HEK293 (cell line): ENCODE data around the gene STAM2.

Experiments
- CTCF ChIA-PET: fragments of 350-600 bp; formaldehyde crosslinking; extraction: SDS; loops from one replicate; lab custom pipeline; 2021; ENCODE audit warnings: antibody characterized with exemption; lab: Yijun Ruan, JAX
- POLR2A ChIA-PET: fragments of 300-600 bp; formaldehyde crosslinking; extraction: SDS; loops from one replicate; lab custom pipeline; 2020; ENCODE audit warnings: antibody characterized with exemption, inconsistent platforms; lab: Yijun Ruan, JAX
- H3K27ac ChIP-seq: fragments of 200-500 bp; sonication (Bioruptor generic); 2 replicates; pipeline ENCODE4 v1.5.1; 2014; ENCODE audit warnings: low read depth, low read length, control low read depth, inconsistent platforms; ENCODE audit errors: extremely low read depth
- H3K36me3 ChIP-seq, 2 experiments: fragments of 200-500 bp in 1 of 2; sonication (Bioruptor generic) in 1 of 2; 1 replicate in 1 of 2; 2 replicates in 1 of 2; pipeline ENCODE4 v1.5.1; 2014 to 2017; ENCODE audit warnings: inconsistent platforms in 2 of 2, low read length in 2 of 2; ENCODE audit not compliant: control insufficient read depth in 2 of 2, insufficient read depth in 1 of 2
- H3K4me1 ChIP-seq: fragments of 200-500 bp; sonication (Bioruptor generic); 2 replicates; pipeline ENCODE4 v1.5.1; 2014; ENCODE audit warnings: mild to moderate bottlenecking, low read length, inconsistent platforms; ENCODE audit not compliant: control insufficient read depth, insufficient read depth
- H3K4me3 ChIP-seq: 2 replicates; pipeline ENCODE4 v1.5.1; 2011; ENCODE audit warnings: low read depth, mild to moderate bottlenecking, control low read depth, low read length, moderate library complexity
- H3K9me3 ChIP-seq: fragments of 200-500 bp; sonication (Bioruptor generic); 2 replicates; pipeline ENCODE4 v1.5.1; 2014; ENCODE audit warnings: low read depth, low read length, inconsistent platforms; ENCODE audit not compliant: control insufficient read depth, insufficient read depth
- GLIS1 ChIP-seq: fragments of 450-650 bp; formaldehyde crosslinking; IDR thresholded peaks from 2 replicates; pipeline ENCODE4 v1.5.1; 2016; ENCODE audit warnings: missing biosample characterization, missing genetic modification characterization
- INSM2 ChIP-seq: fragments of 450-650 bp; formaldehyde crosslinking; IDR thresholded peaks from 2 replicates; pipeline ENCODE4 v1.5.1; 2016; ENCODE audit warnings: missing biosample characterization, missing genetic modification characterization
- KLF8 ChIP-seq: fragments of 450-650 bp; formaldehyde crosslinking; IDR thresholded peaks from 2 replicates; pipeline ENCODE4 v1.5.1; 2016; ENCODE audit warnings: missing biosample characterization, missing genetic modification characterization
- PRDM4 ChIP-seq: fragments of 450-650 bp; formaldehyde crosslinking; IDR thresholded peaks from 2 replicates; pipeline ENCODE4 v1.5.1; 2017; ENCODE audit warnings: missing biosample characterization, missing genetic modification characterization
- ZFP3 ChIP-seq: fragments of 450-650 bp; formaldehyde crosslinking; IDR thresholded peaks from 2 replicates; pipeline ENCODE4 v1.5.1; 2016; ENCODE audit warnings: low read depth, missing biosample characterization, missing genetic modification characterization
- ZNF121 ChIP-seq: fragments of 450-650 bp; formaldehyde crosslinking; IDR thresholded peaks from 2 replicates; pipeline ENCODE4 v1.5.1; 2016; ENCODE audit warnings: missing biosample characterization, missing genetic modification characterization
- ZNF174 ChIP-seq: fragments of 450-650 bp; formaldehyde crosslinking; IDR thresholded peaks from 2 replicates; pipeline ENCODE4 v1.5.0; 2017; ENCODE audit warnings: missing biosample characterization, mild to moderate bottlenecking, missing genetic modification characterization
- ZNF354C ChIP-seq: fragments of 450-650 bp; formaldehyde crosslinking; IDR thresholded peaks from 2 replicates; pipeline ENCODE4 v1.5.1; 2016; ENCODE audit warnings: missing biosample characterization, missing genetic modification characterization, low read depth, borderline replicate concordance
- ZNF433 ChIP-seq: fragments of 450-650 bp; formaldehyde crosslinking; IDR thresholded peaks from 2 replicates; pipeline ENCODE4 v1.5.1; 2016; ENCODE audit warnings: missing biosample characterization, missing genetic modification characterization, low read depth
- ZNF473 ChIP-seq: fragments of 450-650 bp; formaldehyde crosslinking; IDR thresholded peaks from 2 replicates; pipeline ENCODE4 v1.5.1; 2017; ENCODE audit warnings: missing biosample characterization, missing genetic modification characterization
- ZNF510 ChIP-seq: fragments of 450-650 bp; formaldehyde crosslinking; IDR thresholded peaks from 2 replicates; pipeline ENCODE4 v1.5.1; 2018; ENCODE audit warnings: mild to moderate bottlenecking, missing genetic modification characterization, missing biosample characterization; ENCODE audit not compliant: insufficient replicate concordance
- ZNF514 ChIP-seq: fragments of 450-650 bp; formaldehyde crosslinking; IDR thresholded peaks from 2 replicates; pipeline ENCODE4 v1.5.1; 2016; ENCODE audit warnings: missing biosample characterization, missing genetic modification characterization
- ZNF518A ChIP-seq: fragments of 450-650 bp; formaldehyde crosslinking; conservative IDR thresholded peaks from 2 replicates; pipeline ENCODE4 v1.5.1; 2016; ENCODE audit warnings: low read depth, missing biosample characterization, missing genetic modification characterization
- ZNF530 ChIP-seq: fragments of 450-650 bp; formaldehyde crosslinking; IDR thresholded peaks from 2 replicates; pipeline ENCODE4 v1.5.1; 2016; ENCODE audit warnings: low read depth, missing biosample characterization, missing genetic modification characterization
- ZNF544 ChIP-seq: fragments of 450-650 bp; formaldehyde crosslinking; IDR thresholded peaks from 2 replicates; pipeline ENCODE4 v1.5.0; 2017; ENCODE audit warnings: missing biosample characterization, missing genetic modification characterization
- ZNF658 ChIP-seq: fragments of 450-650 bp; formaldehyde crosslinking; IDR thresholded peaks from 2 replicates; pipeline ENCODE4; 2016; ENCODE audit warnings: missing biosample characterization, missing genetic modification characterization
- TF ChIP-seq, protein P1 (sequence below): fragments of 450-650 bp; formaldehyde crosslinking; IDR thresholded peaks from 2 replicates; pipeline ENCODE4 v1.5.1; 2016; ENCODE audit warnings: missing biosample characterization, missing genetic modification characterization, borderline replicate concordance
- TF ChIP-seq, protein P2 (sequence below): sonication (generic); formaldehyde crosslinking; IDR thresholded peaks from 2 replicates; pipeline ENCODE4 v1.8.1; 2022; ENCODE audit warnings: mild to moderate bottlenecking, moderate library complexity, missing genetic modification reagents

STAM2 gene

GRCh38 chr2:152120430-152120829, 55.1 kb downstream of the STAM2 start:
- ChIA-PET CTCF (interaction anchor here (0.9 to 1.1 kb wide), 2 partner anchors 9 to 72 kb away, joined by 3 read pairs; no protein-coding TSS in a partner anchor), POLR2A (no interaction called here)
- Histone ChIP-seq H3K9me3 (no peaks in the 10 kb centered on the region), H3K4me3 (no peak overlapping the region), H3K36me3 (peaks cover 0 to 4% of the 10 kb centered on the region in 2 experiments; a peak in 2 of 3 replicates), H3K4me1 (no peaks in the 10 kb centered on the region), H3K27ac (no peak overlapping the region)
- TF ChIP-seq ZNF510 (tag by site-specific recombination), result no peak
- TF ChIP-seq, protein P1, sequence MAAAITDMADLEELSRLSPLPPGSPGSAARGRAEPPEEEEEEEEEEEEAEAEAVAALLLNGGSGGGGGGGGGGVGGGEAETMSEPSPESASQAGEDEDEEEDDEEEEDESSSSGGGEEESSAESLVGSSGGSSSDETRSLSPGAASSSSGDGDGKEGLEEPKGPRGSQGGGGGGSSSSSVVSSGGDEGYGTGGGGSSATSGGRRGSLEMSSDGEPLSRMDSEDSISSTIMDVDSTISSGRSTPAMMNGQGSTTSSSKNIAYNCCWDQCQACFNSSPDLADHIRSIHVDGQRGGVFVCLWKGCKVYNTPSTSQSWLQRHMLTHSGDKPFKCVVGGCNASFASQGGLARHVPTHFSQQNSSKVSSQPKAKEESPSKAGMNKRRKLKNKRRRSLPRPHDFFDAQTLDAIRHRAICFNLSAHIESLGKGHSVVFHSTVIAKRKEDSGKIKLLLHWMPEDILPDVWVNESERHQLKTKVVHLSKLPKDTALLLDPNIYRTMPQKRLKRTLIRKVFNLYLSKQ (tag by site-specific recombination), result no peak
- TF ChIP-seq, protein P2, sequence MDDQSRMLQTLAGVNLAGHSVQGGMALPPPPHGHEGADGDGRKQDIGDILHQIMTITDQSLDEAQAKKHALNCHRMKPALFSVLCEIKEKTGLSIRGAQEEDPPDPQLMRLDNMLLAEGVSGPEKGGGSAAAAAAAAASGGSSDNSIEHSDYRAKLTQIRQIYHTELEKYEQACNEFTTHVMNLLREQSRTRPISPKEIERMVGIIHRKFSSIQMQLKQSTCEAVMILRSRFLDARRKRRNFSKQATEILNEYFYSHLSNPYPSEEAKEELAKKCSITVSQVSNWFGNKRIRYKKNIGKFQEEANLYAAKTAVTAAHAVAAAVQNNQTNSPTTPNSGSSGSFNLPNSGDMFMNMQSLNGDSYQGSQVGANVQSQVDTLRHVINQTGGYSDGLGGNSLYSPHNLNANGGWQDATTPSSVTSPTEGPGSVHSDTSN, result no peak
- no peak for TF ChIP-seq ZNF514 (tag by site-specific recombination)
- no peak for TF ChIP-seq ZNF530 (tag by site-specific recombination)
- TF ChIP-seq PRDM4, result no peak
- no peak for TF ChIP-seq INSM2 (tag by site-specific recombination)
- no peak for TF ChIP-seq ZNF354C (tag by site-specific recombination)
- TF ChIP-seq ZNF121 (tag by site-specific recombination), result no peak
- no peak for TF ChIP-seq ZFP3 (tag by site-specific recombination)
- TF ChIP-seq GLIS1 (tag by site-specific recombination), result no peak
- TF ChIP-seq KLF8 (tag by site-specific recombination), result no peak
- no peak for TF ChIP-seq ZNF433
- TF ChIP-seq ZNF544 (tag by site-specific recombination), result no peak
- no peak for TF ChIP-seq ZNF174
- no peak for TF ChIP-seq ZNF658 (tag by site-specific recombination)
- TF ChIP-seq ZNF473 (tag by site-specific recombination), result no peak
- TF ChIP-seq ZNF518A (tag by site-specific recombination), result no peak
